OCI-LY1 (cell line): ENCODE data around the gene SLC40A1.

Experiments
- EZH2 ChIP-seq: fragments of 200-600 bp; sonication (generic), shearing (Covaris generic); IDR thresholded peaks from 2 replicates; pipeline ENCODE4 v1.8.0; 2017; ENCODE audit warnings: borderline replicate concordance, mixed run types, mild to moderate bottlenecking, antibody characterized with exemption, low read length, moderate library complexity, mixed read lengths
- TF ChIP-seq, protein P1 (sequence below): fragments of 200-600 bp; sonication (generic), shearing (Covaris generic); IDR thresholded peaks from 2 replicates; pipeline ENCODE4 v1.5.1; 2017; ENCODE audit warnings: mild to moderate bottlenecking, antibody characterized with exemption, low read length, moderate library complexity, mixed read lengths

DNA sequence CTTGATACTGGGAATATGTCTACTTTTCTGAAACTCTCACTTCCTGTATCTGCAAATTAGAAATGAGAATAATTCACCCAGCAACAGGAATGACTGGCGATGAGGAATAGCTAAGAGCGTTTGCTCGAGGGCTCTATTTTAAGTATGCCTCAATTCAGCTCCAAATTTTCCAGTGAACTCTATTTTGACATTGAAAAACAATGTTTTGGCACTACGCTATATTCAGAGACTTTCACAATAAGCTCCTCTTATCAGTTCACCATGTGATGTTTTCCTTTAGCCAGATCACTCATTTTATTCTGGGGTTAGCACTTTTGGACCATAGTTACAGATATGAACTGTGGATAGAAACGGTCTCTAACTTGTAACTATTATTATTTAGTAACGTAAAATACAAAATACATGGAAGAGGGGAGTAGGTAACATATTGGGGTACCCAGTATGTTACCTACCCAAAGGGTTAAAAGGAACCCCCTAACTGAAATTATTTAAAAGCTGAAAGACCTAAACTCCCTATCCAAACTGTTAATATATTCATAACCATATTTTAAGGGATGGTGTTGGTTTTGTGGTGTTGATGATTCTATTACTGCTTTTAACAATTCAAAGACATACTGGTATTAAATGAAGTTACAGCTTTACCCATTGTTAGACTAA, 28.1 kb downstream of the SLC40A1 start:
- no peak for TF ChIP-seq EZH2
- TF ChIP-seq, protein P1, sequence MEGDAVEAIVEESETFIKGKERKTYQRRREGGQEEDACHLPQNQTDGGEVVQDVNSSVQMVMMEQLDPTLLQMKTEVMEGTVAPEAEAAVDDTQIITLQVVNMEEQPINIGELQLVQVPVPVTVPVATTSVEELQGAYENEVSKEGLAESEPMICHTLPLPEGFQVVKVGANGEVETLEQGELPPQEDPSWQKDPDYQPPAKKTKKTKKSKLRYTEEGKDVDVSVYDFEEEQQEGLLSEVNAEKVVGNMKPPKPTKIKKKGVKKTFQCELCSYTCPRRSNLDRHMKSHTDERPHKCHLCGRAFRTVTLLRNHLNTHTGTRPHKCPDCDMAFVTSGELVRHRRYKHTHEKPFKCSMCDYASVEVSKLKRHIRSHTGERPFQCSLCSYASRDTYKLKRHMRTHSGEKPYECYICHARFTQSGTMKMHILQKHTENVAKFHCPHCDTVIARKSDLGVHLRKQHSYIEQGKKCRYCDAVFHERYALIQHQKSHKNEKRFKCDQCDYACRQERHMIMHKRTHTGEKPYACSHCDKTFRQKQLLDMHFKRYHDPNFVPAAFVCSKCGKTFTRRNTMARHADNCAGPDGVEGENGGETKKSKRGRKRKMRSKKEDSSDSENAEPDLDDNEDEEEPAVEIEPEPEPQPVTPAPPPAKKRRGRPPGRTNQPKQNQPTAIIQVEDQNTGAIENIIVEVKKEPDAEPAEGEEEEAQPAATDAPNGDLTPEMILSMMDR: no peak
